HepG2 (cell line): Measurements from ENCODE around the gene OLFM1. TPM values are rescaled to one million over a fixed set of nuclear protein-coding genes. Genes with fewer than 3 reads are reported as not detected.

Experiments
- CEBPB ChIP-seq: IDR thresholded peaks from 2 replicates; pipeline ENCODE4 v1.6.1; 2011; ENCODE audit warnings: low read depth, low read length, improper control_type of control experiment, borderline replicate concordance
- CHD2 ChIP-seq: IDR thresholded peaks from 2 replicates; pipeline ENCODE4 v1.6.1; 2011; ENCODE audit warnings: low read depth, low read length, improper control_type of control experiment
- EHMT2 ChIP-seq: fragments of 200-600 bp; sonication (generic); IDR thresholded peaks from 2 replicates; pipeline ENCODE4 v1.7.0; 2017; ENCODE audit warnings: antibody characterized with exemption, low read depth, low read length, borderline replicate concordance
- HNF4A ChIP-seq: sonication (generic); formaldehyde crosslinking; IDR thresholded peaks from 2 replicates; pipeline ENCODE4 v1.4.0; 2020; ENCODE audit warnings: missing genetic modification reagents
- PAWR ChIP-seq: sonication (generic); formaldehyde crosslinking; IDR thresholded peaks from 2 replicates; pipeline ENCODE4 v1.4.0; 2020; ENCODE audit warnings: missing genetic modification reagents, mild to moderate bottlenecking, borderline replicate concordance
- PHB2 ChIP-seq: fragments of 450-650 bp; IDR thresholded peaks from 2 replicates; pipeline ENCODE4 v1.6.1; 2018; ENCODE audit not compliant: partially characterized antibody
- RBM39 ChIP-seq: fragments of 200-400 bp; formaldehyde crosslinking; IDR thresholded peaks from one replicate; pipeline ENCODE4 v1.6.1; 2018; ENCODE audit warnings: antibody characterized with exemption, mild to moderate bottlenecking, low read depth, low read length; ENCODE audit not compliant: poor library complexity, severe bottlenecking
- SYNCRIP ChIP-seq: fragments of 200-400 bp; formaldehyde crosslinking; IDR thresholded peaks from 2 replicates; pipeline ENCODE4 v1.6.1; 2018; ENCODE audit warnings: mild to moderate bottlenecking, low read depth, low read length; ENCODE audit not compliant: insufficient read depth
- TSC22D2 ChIP-seq: sonication (generic); formaldehyde crosslinking; IDR thresholded peaks from 2 replicates; pipeline ENCODE4 v1.5.1; 2020; ENCODE audit warnings: missing genetic modification reagents, mild to moderate bottlenecking, borderline replicate concordance
- ZSCAN31 ChIP-seq: sonication (generic); formaldehyde crosslinking; IDR thresholded peaks from 2 replicates; pipeline ENCODE4 v1.5.0; 2020; ENCODE audit warnings: low read depth, mild to moderate bottlenecking, missing genetic modification reagents
- polyA plus RNA-seq, 8 experiments: library from polyadenylated mRNA; depleted of rRNA in 3 of 8; stranded (reverse) in 7 of 8; unstranded in 1 of 8; fragments of >200 nt; fragmentation: Illumina TruSeq in 4 of 8; extraction: Trizol in 4 of 8; gene quantifications; 2 replicates each; pipeline versions ENCODE4 v1.2.1 to v1.2.3, GENCODE V29; 2011 to 2016; ENCODE audit warnings: low read depth in 4 of 8, missing spikeins in 1 of 8, mixed read lengths in 1 of 8; ENCODE audit not compliant: insufficient read depth in 1 of 8
- total RNA-seq, 5 experiments: library from RNA; depleted of rRNA; stranded (reverse); fragments of >200 nt; fragmentation: Illumina TruSeq; extraction: Trizol; gene quantifications; 2 replicates each; pipeline ENCODE4 v1.2.3, GENCODE V29; 2016; ENCODE audit warnings: low read depth in 1 of 5
- TF ChIP-seq, protein P1 (sequence below): sonication (generic); formaldehyde crosslinking; IDR thresholded peaks from 2 replicates; pipeline ENCODE4 v1.5.1; 2020; ENCODE audit warnings: mild to moderate bottlenecking, moderate library complexity, missing genetic modification reagents
- TF ChIP-seq, protein P2 (sequence below): sonication (generic); formaldehyde crosslinking; conservative IDR thresholded peaks from 2 replicates; pipeline ENCODE4 v1.5.0; 2020; ENCODE audit warnings: missing genetic modification reagents
- TF ChIP-seq, protein P3 (sequence below), 2 experiments: fragments of 450-650 bp in 1 of 2; sonication (generic) in 1 of 2; formaldehyde crosslinking; IDR thresholded peaks; 2 replicates each; pipeline versions ENCODE4 v1.5.0 to v1.8.0; 2020 to 2022; ENCODE audit warnings: mild to moderate bottlenecking in 1 of 2, missing genetic modification reagents in 1 of 2
- TF ChIP-seq, protein P4 (sequence below): sonication (generic); formaldehyde crosslinking; conservative IDR thresholded peaks from 2 replicates; pipeline ENCODE4 v1.4.0; 2020; ENCODE audit warnings: mild to moderate bottlenecking, missing genetic modification reagents, moderate library complexity
- TF ChIP-seq, protein P5 (sequence below): sonication (generic); formaldehyde crosslinking; IDR thresholded peaks from 2 replicates; pipeline ENCODE4 v1.8.1; 2022; ENCODE audit warnings: mild to moderate bottlenecking, missing genetic modification reagents
- TF ChIP-seq, protein P6 (sequence below): sonication (generic); formaldehyde crosslinking; IDR thresholded peaks from 2 replicates; pipeline ENCODE4 v1.4.0; 2020; ENCODE audit warnings: missing genetic modification reagents

The OLFM1 gene
- total and polyA plus RNA-seq, 2 of the 13 experiments (the other 11 are each of a cell fraction or from before 2014, with no cell fraction given): not detected

DNA sequence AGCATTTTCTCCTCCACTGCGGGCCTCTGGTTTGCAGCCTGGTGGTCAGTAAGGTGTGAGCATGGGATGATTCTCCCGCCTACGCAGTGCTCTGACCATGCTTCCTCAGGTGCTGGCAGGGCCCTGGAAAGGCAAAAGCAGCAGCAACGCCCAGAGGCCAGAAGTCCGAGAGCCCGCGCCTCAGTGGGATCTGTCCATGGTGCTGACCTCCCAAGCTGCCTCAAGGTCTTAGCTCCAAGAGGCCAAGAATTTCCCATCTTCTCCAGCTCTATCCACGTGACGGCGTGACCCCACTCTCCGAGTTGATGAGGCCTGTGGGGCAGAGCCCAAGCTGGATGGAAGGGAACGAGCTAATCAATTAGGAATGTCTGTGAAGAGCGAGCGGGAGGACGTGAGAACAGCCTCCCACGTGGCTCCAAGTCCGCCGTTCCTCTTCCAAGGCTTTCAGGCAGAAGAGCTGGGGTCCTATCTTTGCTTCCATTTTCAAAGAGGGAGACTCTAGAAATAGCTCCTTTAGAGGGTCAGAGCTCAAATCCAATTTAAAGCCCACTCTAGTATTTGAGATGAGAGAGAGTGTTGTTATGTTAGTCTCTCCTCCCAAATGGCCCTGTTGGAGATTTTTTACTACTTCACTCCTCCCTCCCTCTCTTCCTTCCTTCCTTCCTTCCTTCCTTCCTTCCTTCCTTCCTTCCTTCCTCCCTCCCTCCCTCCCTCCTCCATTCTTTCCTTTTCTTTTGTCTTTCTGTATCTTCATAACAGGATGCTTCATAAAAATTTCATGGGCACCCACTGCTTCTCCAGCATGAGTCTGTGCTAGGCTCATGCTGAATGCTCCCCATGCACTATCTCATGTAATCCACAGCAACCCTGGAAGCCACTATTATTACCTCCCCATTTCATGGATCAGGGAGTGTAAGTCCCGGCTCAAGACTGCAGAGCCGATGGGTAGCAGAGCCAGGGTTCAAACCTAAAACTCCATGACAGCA is 69.3 kb downstream of the OLFM1 start (continued):
- TF ChIP-seq PAWR (CRISPR knock-in tag) (no peak), ZSCAN31 (CRISPR knock-in tag) (no peak), EHMT2 (peak; percentile 95), HNF4A (no peak), PHB2 (no peak), SYNCRIP (no peak), CEBPB (no peak), RBM39 (no peak), TSC22D2 (CRISPR knock-in tag) (peak; percentile 66; the same call in 1 of the 2 replicates), CHD2 (no peak)
- TF ChIP-seq, protein P1, sequence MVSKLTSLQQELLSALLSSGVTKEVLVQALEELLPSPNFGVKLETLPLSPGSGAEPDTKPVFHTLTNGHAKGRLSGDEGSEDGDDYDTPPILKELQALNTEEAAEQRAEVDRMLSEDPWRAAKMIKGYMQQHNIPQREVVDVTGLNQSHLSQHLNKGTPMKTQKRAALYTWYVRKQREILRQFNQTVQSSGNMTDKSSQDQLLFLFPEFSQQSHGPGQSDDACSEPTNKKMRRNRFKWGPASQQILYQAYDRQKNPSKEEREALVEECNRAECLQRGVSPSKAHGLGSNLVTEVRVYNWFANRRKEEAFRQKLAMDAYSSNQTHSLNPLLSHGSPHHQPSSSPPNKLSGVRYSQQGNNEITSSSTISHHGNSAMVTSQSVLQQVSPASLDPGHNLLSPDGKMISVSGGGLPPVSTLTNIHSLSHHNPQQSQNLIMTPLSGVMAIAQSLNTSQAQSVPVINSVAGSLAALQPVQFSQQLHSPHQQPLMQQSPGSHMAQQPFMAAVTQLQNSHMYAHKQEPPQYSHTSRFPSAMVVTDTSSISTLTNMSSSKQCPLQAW (CRISPR knock-in tag): no peak
- TF ChIP-seq, protein P2, sequence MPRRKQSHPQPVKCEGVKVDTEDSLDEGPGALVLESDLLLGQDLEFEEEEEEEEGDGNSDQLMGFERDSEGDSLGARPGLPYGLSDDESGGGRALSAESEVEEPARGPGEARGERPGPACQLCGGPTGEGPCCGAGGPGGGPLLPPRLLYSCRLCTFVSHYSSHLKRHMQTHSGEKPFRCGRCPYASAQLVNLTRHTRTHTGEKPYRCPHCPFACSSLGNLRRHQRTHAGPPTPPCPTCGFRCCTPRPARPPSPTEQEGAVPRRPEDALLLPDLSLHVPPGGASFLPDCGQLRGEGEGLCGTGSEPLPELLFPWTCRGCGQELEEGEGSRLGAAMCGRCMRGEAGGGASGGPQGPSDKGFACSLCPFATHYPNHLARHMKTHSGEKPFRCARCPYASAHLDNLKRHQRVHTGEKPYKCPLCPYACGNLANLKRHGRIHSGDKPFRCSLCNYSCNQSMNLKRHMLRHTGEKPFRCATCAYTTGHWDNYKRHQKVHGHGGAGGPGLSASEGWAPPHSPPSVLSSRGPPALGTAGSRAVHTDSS: no peak
- TF ChIP-seq, protein P3, sequence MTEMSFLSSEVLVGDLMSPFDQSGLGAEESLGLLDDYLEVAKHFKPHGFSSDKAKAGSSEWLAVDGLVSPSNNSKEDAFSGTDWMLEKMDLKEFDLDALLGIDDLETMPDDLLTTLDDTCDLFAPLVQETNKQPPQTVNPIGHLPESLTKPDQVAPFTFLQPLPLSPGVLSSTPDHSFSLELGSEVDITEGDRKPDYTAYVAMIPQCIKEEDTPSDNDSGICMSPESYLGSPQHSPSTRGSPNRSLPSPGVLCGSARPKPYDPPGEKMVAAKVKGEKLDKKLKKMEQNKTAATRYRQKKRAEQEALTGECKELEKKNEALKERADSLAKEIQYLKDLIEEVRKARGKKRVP (CRISPR knock-in tag; IDR thresholded peaks at IDR 0.05): no peak
- TF ChIP-seq, protein P4, sequence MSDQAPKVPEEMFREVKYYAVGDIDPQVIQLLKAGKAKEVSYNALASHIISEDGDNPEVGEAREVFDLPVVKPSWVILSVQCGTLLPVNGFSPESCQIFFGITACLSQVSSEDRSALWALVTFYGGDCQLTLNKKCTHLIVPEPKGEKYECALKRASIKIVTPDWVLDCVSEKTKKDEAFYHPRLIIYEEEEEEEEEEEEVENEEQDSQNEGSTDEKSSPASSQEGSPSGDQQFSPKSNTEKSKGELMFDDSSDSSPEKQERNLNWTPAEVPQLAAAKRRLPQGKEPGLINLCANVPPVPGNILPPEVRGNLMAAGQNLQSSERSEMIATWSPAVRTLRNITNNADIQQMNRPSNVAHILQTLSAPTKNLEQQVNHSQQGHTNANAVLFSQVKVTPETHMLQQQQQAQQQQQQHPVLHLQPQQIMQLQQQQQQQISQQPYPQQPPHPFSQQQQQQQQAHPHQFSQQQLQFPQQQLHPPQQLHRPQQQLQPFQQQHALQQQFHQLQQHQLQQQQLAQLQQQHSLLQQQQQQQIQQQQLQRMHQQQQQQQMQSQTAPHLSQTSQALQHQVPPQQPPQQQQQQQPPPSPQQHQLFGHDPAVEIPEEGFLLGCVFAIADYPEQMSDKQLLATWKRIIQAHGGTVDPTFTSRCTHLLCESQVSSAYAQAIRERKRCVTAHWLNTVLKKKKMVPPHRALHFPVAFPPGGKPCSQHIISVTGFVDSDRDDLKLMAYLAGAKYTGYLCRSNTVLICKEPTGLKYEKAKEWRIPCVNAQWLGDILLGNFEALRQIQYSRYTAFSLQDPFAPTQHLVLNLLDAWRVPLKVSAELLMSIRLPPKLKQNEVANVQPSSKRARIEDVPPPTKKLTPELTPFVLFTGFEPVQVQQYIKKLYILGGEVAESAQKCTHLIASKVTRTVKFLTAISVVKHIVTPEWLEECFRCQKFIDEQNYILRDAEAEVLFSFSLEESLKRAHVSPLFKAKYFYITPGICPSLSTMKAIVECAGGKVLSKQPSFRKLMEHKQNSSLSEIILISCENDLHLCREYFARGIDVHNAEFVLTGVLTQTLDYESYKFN (CRISPR knock-in tag): no peak
- TF ChIP-seq, protein P5, sequence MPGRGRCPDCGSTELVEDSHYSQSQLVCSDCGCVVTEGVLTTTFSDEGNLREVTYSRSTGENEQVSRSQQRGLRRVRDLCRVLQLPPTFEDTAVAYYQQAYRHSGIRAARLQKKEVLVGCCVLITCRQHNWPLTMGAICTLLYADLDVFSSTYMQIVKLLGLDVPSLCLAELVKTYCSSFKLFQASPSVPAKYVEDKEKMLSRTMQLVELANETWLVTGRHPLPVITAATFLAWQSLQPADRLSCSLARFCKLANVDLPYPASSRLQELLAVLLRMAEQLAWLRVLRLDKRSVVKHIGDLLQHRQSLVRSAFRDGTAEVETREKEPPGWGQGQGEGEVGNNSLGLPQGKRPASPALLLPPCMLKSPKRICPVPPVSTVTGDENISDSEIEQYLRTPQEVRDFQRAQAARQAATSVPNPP (CRISPR knock-in tag): no peak
- TF ChIP-seq, protein P6, sequence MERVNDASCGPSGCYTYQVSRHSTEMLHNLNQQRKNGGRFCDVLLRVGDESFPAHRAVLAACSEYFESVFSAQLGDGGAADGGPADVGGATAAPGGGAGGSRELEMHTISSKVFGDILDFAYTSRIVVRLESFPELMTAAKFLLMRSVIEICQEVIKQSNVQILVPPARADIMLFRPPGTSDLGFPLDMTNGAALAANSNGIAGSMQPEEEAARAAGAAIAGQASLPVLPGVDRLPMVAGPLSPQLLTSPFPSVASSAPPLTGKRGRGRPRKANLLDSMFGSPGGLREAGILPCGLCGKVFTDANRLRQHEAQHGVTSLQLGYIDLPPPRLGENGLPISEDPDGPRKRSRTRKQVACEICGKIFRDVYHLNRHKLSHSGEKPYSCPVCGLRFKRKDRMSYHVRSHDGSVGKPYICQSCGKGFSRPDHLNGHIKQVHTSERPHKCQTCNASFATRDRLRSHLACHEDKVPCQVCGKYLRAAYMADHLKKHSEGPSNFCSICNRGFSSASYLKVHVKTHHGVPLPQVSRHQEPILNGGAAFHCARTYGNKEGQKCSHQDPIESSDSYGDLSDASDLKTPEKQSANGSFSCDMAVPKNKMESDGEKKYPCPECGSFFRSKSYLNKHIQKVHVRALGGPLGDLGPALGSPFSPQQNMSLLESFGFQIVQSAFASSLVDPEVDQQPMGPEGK: no peak
